IMR-90 (cell line): ENCODE results near the gene ALAS1. TPM values are rescaled to one million over a fixed set of nuclear protein-coding genes. Genes with fewer than 3 reads are reported as not detected.

Experiments
- ATAC-seq: fragments of 200-7000 bp; cut with Tn5 transposase; 2 replicates; pipeline ENCODE4 v1.9.1; 2020; ENCODE audit warnings: low read depth, mild to moderate bottlenecking, moderate library complexity
- BruUV-seq: library from RNA; stranded (reverse); fragments of 400-500 nt; replicated peaks from 2 replicates; lab custom pipeline; 2021; lab: Mats Ljungman, UMichigan
- CTCF ChIA-PET: fragments of 300-600 bp; formaldehyde crosslinking; extraction: SDS; loops from one replicate; lab custom pipeline; 2021; ENCODE audit warnings: antibody characterized with exemption; lab: Yijun Ruan, JAX
- POLR2A ChIA-PET: fragments of 300-600 bp; sonication (Branson Sonifier 250); formaldehyde crosslinking; loops from one replicate; lab custom pipeline; 2022; ENCODE audit warnings: antibody characterized with exemption; ENCODE audit not compliant: unreplicated experiment; lab: Charles Lee
- DNase-seq: peaks from one replicate; pipeline ENCODE4 v3.0.0; 2013
- H2AFZ ChIP-seq: replicated peaks from 2 replicates; pipeline ENCODE3; 2013; ENCODE audit warnings: low read length, mild to moderate bottlenecking; ENCODE audit not compliant: poor library complexity
- H2AK5ac ChIP-seq: 2 replicates; pipeline ENCODE4 v1.6.1; 2013; ENCODE audit warnings: low read depth, low read length, inconsistent platforms
- H2AK9ac ChIP-seq: replicated peaks from 2 replicates; pipeline ENCODE3; 2013; ENCODE audit warnings: mild to moderate bottlenecking, low read depth, low read length, moderate library complexity; ENCODE audit not compliant: poor library complexity
- H2BK120ac ChIP-seq: 2 replicates; pipeline ENCODE4 v1.6.1; 2013; ENCODE audit warnings: low read depth, low read length, inconsistent platforms
- H2BK15ac ChIP-seq: 3 replicates; pipeline ENCODE4 v1.6.1; 2013; ENCODE audit warnings: low read depth, low read length, inconsistent platforms
- H2BK20ac ChIP-seq: 2 replicates; pipeline ENCODE4 v1.6.1; 2013; ENCODE audit warnings: low read depth, mild to moderate bottlenecking, inconsistent platforms, low read length, moderate library complexity
- H2BK5ac ChIP-seq: 2 replicates; pipeline ENCODE4 v1.6.1; 2013; ENCODE audit warnings: mild to moderate bottlenecking, low read depth, low read length, inconsistent platforms; ENCODE audit not compliant: poor library complexity, severe bottlenecking
- H3K14ac ChIP-seq: replicated peaks from 2 replicates; pipeline ENCODE4 v1.6.1; 2013; ENCODE audit warnings: low read depth, low read length, inconsistent platforms
- H3K18ac ChIP-seq: 2 replicates; pipeline ENCODE4 v1.6.1; 2013; ENCODE audit warnings: low read depth, low read length, control low read depth
- H3K23ac ChIP-seq: 2 replicates; pipeline ENCODE4 v1.6.1; 2013; ENCODE audit warnings: low read depth, low read length, inconsistent platforms
- H3K27ac ChIP-seq: 2 replicates; pipeline ENCODE4 v1.5.1; 2013; ENCODE audit warnings: mild to moderate bottlenecking, control low read depth, low read length; ENCODE audit not compliant: insufficient read depth
- H3K27me3 ChIP-seq: 2 replicates; pipeline ENCODE4 v1.6.1; 2013; ENCODE audit warnings: low read length; ENCODE audit not compliant: control insufficient read depth, insufficient read depth
- H3K36me3 ChIP-seq: 2 replicates; pipeline ENCODE4 v1.6.1; 2013; ENCODE audit warnings: low read length, mixed read lengths; ENCODE audit not compliant: control insufficient read depth, insufficient read depth
- H3K4ac ChIP-seq: 2 replicates; pipeline ENCODE4 v1.6.1; 2013; ENCODE audit warnings: low read depth, low read length, inconsistent platforms
- H3K4me1 ChIP-seq: 2 replicates; pipeline ENCODE4 v1.6.1; 2013; ENCODE audit warnings: low read length, mixed read lengths; ENCODE audit not compliant: control insufficient read depth, insufficient read depth
- H3K4me2 ChIP-seq: 2 replicates; pipeline ENCODE4 v1.6.1; 2013; ENCODE audit warnings: low read depth, mild to moderate bottlenecking, control low read depth, low read length, moderate library complexity
- H3K4me3 ChIP-seq: 2 replicates; pipeline ENCODE4 v1.5.1; 2013; ENCODE audit warnings: low read depth, mild to moderate bottlenecking, control low read depth, low read length, moderate library complexity; ENCODE audit not compliant: insufficient read depth
- H3K56ac ChIP-seq: 2 replicates; pipeline ENCODE4 v1.6.1; 2013; ENCODE audit warnings: low read length, inconsistent platforms; ENCODE audit not compliant: insufficient read depth; ENCODE audit errors: extremely low read depth
- H3K79me1 ChIP-seq, 2 experiments: 2 replicates each; pipeline ENCODE4 v1.6.1; 2013; ENCODE audit warnings: low read length in 2 of 2, inconsistent platforms in 1 of 2, low read depth in 1 of 2
- H3K9ac ChIP-seq: 2 replicates; pipeline ENCODE4 v1.6.1; 2013; ENCODE audit warnings: low read depth, low read length, control low read depth
- H3K9me1 ChIP-seq: 2 replicates; pipeline ENCODE4 v1.6.1; 2013; ENCODE audit warnings: low read length, inconsistent platforms; ENCODE audit not compliant: insufficient read depth
- H3K9me3 ChIP-seq: 2 replicates; pipeline ENCODE4 v1.6.1; 2013; ENCODE audit warnings: low read length; ENCODE audit not compliant: control insufficient read depth, insufficient read depth
- H4K20me1 ChIP-seq: 2 replicates; pipeline ENCODE4 v1.6.1; 2013; ENCODE audit warnings: low read length, inconsistent platforms; ENCODE audit not compliant: insufficient read depth
- H4K5ac ChIP-seq: 2 replicates; pipeline ENCODE4 v1.6.1; 2013; ENCODE audit warnings: mild to moderate bottlenecking, low read depth, low read length, control low read depth
- H4K8ac ChIP-seq, 2 experiments: 2 replicates each; pipeline ENCODE4 v1.6.1; 2013; ENCODE audit warnings: low read depth in 2 of 2, low read length in 2 of 2, control low read depth in 1 of 2, inconsistent platforms in 1 of 2
- H4K91ac ChIP-seq: 2 replicates; pipeline ENCODE4 v1.6.1; 2013; ENCODE audit warnings: low read depth, low read length, inconsistent platforms; ENCODE audit not compliant: insufficient read depth
- CEBPB ChIP-seq: IDR thresholded peaks from 2 replicates; pipeline ENCODE4 v1.6.1; 2012; ENCODE audit warnings: low read depth, low read length, improper control_type of control experiment
- CHD1 ChIP-seq: IDR thresholded peaks from 2 replicates; pipeline ENCODE4 v1.6.1; 2012; ENCODE audit warnings: low read depth, low read length, improper control_type of control experiment
- MAZ ChIP-seq: IDR thresholded peaks from 2 replicates; pipeline ENCODE4 v1.6.1; 2012; ENCODE audit warnings: low read depth, mild to moderate bottlenecking, low read length, improper control_type of control experiment, moderate library complexity, borderline replicate concordance
- NFE2L2 ChIP-seq: fragments of 150-350 bp; IDR thresholded peaks from 2 replicates; pipeline ENCODE4 v1.6.1; 2016; ENCODE audit warnings: low read depth, mild to moderate bottlenecking, low read length
- POLR2A ChIP-seq: IDR thresholded peaks from 2 replicates; pipeline ENCODE4 v1.6.1; 2012; ENCODE audit warnings: mild to moderate bottlenecking, low read depth, low read length
- RAD21 ChIP-seq: IDR thresholded peaks from 2 replicates; pipeline ENCODE4 v1.6.1; 2012; ENCODE audit warnings: low read length, improper control_type of control experiment
- RCOR1 ChIP-seq: IDR thresholded peaks from 2 replicates; pipeline ENCODE4 v1.6.1; 2012; ENCODE audit warnings: mild to moderate bottlenecking, low read length, improper control_type of control experiment; ENCODE audit not compliant: insufficient replicate concordance
- RFX5 ChIP-seq: IDR thresholded peaks from 2 replicates; pipeline ENCODE4 v1.8.0; 2012; ENCODE audit warnings: low read depth, mild to moderate bottlenecking, low read length, moderate library complexity
- SMC3 ChIP-seq: fragments of 150-350 bp; IDR thresholded peaks from 2 replicates; pipeline ENCODE4 v1.6.1; 2016; ENCODE audit warnings: low read depth, mild to moderate bottlenecking, antibody characterized with exemption, low read length, moderate library complexity
- WGBS, 2 experiments: methylation state at CpG; one replicate each; pipeline versions ENCODE4 v1.1.5 to v1.1.7; 2013; ENCODE audit warnings: missing lambda C conversion rate in 2 of 2; ENCODE audit not compliant: insufficient read length in 1 of 2; ENCODE audit errors: extremely low coverage in 2 of 2; 5-methylcytosine and 5-hydroxymethylcytosine counted together
- dilution Hi-C: fragments of 300-500 bp; cut with HindIII; formaldehyde crosslinking; loops from one replicate; pipeline ENCODE4 v1.14.3; 2018; ENCODE audit warnings: low sequenced_read_pairs; ENCODE audit not compliant: unreplicated experiment
- in situ Hi-C: fragments of 300-500 bp; cut with MboI; formaldehyde crosslinking; loops from 3 replicates; pipeline ENCODE4 v1.14.3; 2019; ENCODE audit warnings: low sequenced_read_pairs, inconsistent platforms, mixed read lengths
- intact Hi-C: fragments of 100-400 bp; cut with micrococcal nuclease; formaldehyde crosslinking; loops from 2 replicates; pipeline ENCODE4 v1.10.0; 2022
- polyA plus RNA-seq, 3 experiments: library from polyadenylated mRNA; depleted of rRNA; stranded (reverse); fragments of >200 nt; gene quantifications; 2 replicates each; pipeline ENCODE4 v1.2.3, GENCODE V29; 2012; ENCODE audit warnings: low replicate concordance in 1 of 3
- total RNA-seq: library from RNA; depleted of rRNA; stranded (reverse); fragments of >200 nt; gene quantifications from 2 replicates; pipeline ENCODE4 v1.2.3, GENCODE V29; 2012
- TF ChIP-seq, protein P1 (sequence below): fragments of 150-350 bp; IDR thresholded peaks from 2 replicates; pipeline ENCODE4 v1.6.1; 2016; ENCODE audit warnings: low read depth, mild to moderate bottlenecking, low read length, moderate library complexity, borderline replicate concordance

Gene ALAS1
- total and polyA plus RNA-seq, 2 of the 4 experiments (the other 2 are of a cell fraction), result 32.8 to 47.2 TPM

GRCh38 chr3:52149726-52150125 is 48.2 kb upstream of the ALAS1 start:
- CTCF ChIA-PET, result interaction anchor here (1.6 kb wide), 1 partner anchor 145 kb away, joined by 7 read pairs; no protein-coding TSS in a partner anchor
- DNase-seq (no peak), ATAC-seq (no peak)
- peak overlapping the region; percentile 59 for H2AK9ac ChIP-seq
- in situ Hi-C loops (loop anchor here (25.0 kb wide), 1 partner anchor 1812 kb away; the partner anchor contains the start of genes RASSF1, TUSC2 and ZMYND10), intact Hi-C loops (loop anchor here (5.0 kb wide), 1 partner anchor 48 kb away; the partner anchor contains the start of gene ALAS1), dilution Hi-C loops (no loop called here)
- H4K8ac ChIP-seq, result no peak overlapping the region
- TF ChIP-seq RCOR1, result no peak
- TF ChIP-seq RAD21, result no peak
- no peak for TF ChIP-seq MAZ
- TF ChIP-seq, protein P1, sequence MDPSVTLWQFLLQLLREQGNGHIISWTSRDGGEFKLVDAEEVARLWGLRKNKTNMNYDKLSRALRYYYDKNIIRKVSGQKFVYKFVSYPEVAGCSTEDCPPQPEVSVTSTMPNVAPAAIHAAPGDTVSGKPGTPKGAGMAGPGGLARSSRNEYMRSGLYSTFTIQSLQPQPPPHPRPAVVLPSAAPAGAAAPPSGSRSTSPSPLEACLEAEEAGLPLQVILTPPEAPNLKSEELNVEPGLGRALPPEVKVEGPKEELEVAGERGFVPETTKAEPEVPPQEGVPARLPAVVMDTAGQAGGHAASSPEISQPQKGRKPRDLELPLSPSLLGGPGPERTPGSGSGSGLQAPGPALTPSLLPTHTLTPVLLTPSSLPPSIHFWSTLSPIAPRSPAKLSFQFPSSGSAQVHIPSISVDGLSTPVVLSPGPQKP, result no peak
- no peak for TF ChIP-seq SMC3
- TF ChIP-seq CEBPB, result no peak
- TF ChIP-seq POLR2A, result no peak
- TF ChIP-seq NFE2L2, result no peak
- no peak for TF ChIP-seq CHD1
- TF ChIP-seq RFX5, result no peak
- H2AFZ ChIP-seq, result no peak overlapping the region
- peaks cover 7% of the 10 kb centered on the region for H3K4me1 ChIP-seq
- H3K9ac ChIP-seq, result no peak overlapping the region
- H3K27ac ChIP-seq, result no peak overlapping the region
- H3K4me2 ChIP-seq, result no peak overlapping the region
- H2BK15ac ChIP-seq, result no peak overlapping the region
- H4K91ac ChIP-seq, result no peak overlapping the region
- H3K79me1 ChIP-seq, result peaks cover 25 to 38% of the 10 kb centered on the region in 2 experiments
- no peak overlapping the region for H2BK20ac ChIP-seq
- no peak overlapping the region for H3K18ac ChIP-seq
- no peaks in the 10 kb centered on the region for H3K27me3 ChIP-seq
- H4K5ac ChIP-seq, result no peak overlapping the region
- no TSS peak for BruUV-seq
- H3K9me1 ChIP-seq, result peaks cover 9% of the 10 kb centered on the region; the same call in 1 of the 2 replicates
- no peaks in the 10 kb centered on the region for H3K9me3 ChIP-seq
- no peak overlapping the region for H3K4me3 ChIP-seq
- WGBS, 2 experiments, result 94% methylated on average over 7 of the region's 11 CpGs; no CpG with 5 or more reads in 1 of the 2 experiments
- H3K23ac ChIP-seq, result no peak overlapping the region
- no peak overlapping the region for H2AK5ac ChIP-seq
- no peak overlapping the region for H3K56ac ChIP-seq
- POLR2A ChIA-PET, result no interaction called here
- no peak overlapping the region for H3K14ac ChIP-seq
- H3K36me3 ChIP-seq, result peaks cover 1% of the 10 kb centered on the region; the same call in 1 of the 2 replicates
- H2BK120ac ChIP-seq, result no peak overlapping the region
- H4K20me1 ChIP-seq, result no peaks in the 10 kb centered on the region
- H2BK5ac ChIP-seq, result no peak overlapping the region
- H3K4ac ChIP-seq, result no peak overlapping the region
